H9 (cell line): ENCODE data around the gene TEC. TPM values are rescaled to one million over a fixed set of nuclear protein-coding genes. Genes with fewer than 3 reads are reported as not detected.

Experiments used
- DNase-seq: peaks from one replicate; pipeline ENCODE4 v3.0.0-alpha.2; 2017
- H2AFZ ChIP-seq: one replicate; pipeline ENCODE4 v1.6.1; 2013; ENCODE audit warnings: mild to moderate bottlenecking, low read length, control low read depth, moderate library complexity
- H2AK5ac ChIP-seq: 2 replicates; pipeline ENCODE4 v1.6.1; 2013; ENCODE audit warnings: low read length, control low read depth, mixed read lengths; ENCODE audit not compliant: insufficient read length
- H2BK120ac ChIP-seq: one replicate; pipeline ENCODE4 v1.6.1; 2013; ENCODE audit warnings: low read depth, mild to moderate bottlenecking, low read length, control low read depth, inconsistent platforms; ENCODE audit not compliant: poor library complexity, severe bottlenecking
- H2BK12ac ChIP-seq: 2 replicates; pipeline ENCODE4 v1.6.1; 2013; ENCODE audit warnings: low read length, control low read depth, mixed read lengths, low read depth; ENCODE audit not compliant: insufficient read length
- H2BK15ac ChIP-seq: 2 replicates; pipeline ENCODE4 v1.6.1; 2013; ENCODE audit warnings: low read depth, low read length, control low read depth
- H2BK20ac ChIP-seq: one replicate; pipeline ENCODE4 v1.6.1; 2013; ENCODE audit warnings: low read depth, mild to moderate bottlenecking, low read length, control low read depth, inconsistent platforms; ENCODE audit not compliant: poor library complexity, severe bottlenecking
- H2BK5ac ChIP-seq: 2 replicates; pipeline ENCODE4 v1.6.1; 2013; ENCODE audit warnings: low read length, control low read depth, mixed read lengths; ENCODE audit not compliant: insufficient read length
- H3K14ac ChIP-seq: 2 replicates; pipeline ENCODE4 v1.6.1; 2013; ENCODE audit warnings: low read length, control low read depth; ENCODE audit not compliant: insufficient read depth
- H3K18ac ChIP-seq: 2 replicates; pipeline ENCODE4 v1.6.1; 2013; ENCODE audit warnings: low read depth, mild to moderate bottlenecking, mixed read lengths, low read length, control low read depth; ENCODE audit not compliant: insufficient read length
- H3K23ac ChIP-seq: 2 replicates; pipeline ENCODE4 v1.6.1; 2013; ENCODE audit warnings: low read length, control low read depth, mixed read lengths, low read depth; ENCODE audit not compliant: insufficient read length
- H3K23me2 ChIP-seq: 2 replicates; pipeline ENCODE4 v1.6.1; 2013; ENCODE audit warnings: low read depth, mild to moderate bottlenecking, mixed read lengths, low read length, control low read depth; ENCODE audit not compliant: insufficient read length, poor library complexity, severe bottlenecking
- H3K27ac ChIP-seq: 2 replicates; pipeline ENCODE4 v1.5.1; 2013; ENCODE audit warnings: low read length, control low read depth, mixed read lengths, low read depth; ENCODE audit not compliant: insufficient read length
- H3K27me3 ChIP-seq: 2 replicates; pipeline ENCODE4 v1.6.1; 2013; ENCODE audit warnings: low read length, control low read depth, inconsistent platforms; ENCODE audit not compliant: insufficient read depth
- H3K4ac ChIP-seq: 2 replicates; pipeline ENCODE4 v1.6.1; 2013; ENCODE audit warnings: low read depth, mild to moderate bottlenecking, control low read depth, inconsistent platforms, low read length, moderate library complexity
- H3K4me1 ChIP-seq: 2 replicates; pipeline ENCODE4 v1.6.1; 2013; ENCODE audit warnings: low read length, control low read depth, inconsistent platforms; ENCODE audit not compliant: insufficient read depth
- H3K4me2 ChIP-seq: 2 replicates; pipeline ENCODE4 v1.6.1; 2013; ENCODE audit warnings: low read length, control low read depth, mixed read lengths; ENCODE audit not compliant: insufficient read length, insufficient read depth
- H3K56ac ChIP-seq: 2 replicates; pipeline ENCODE4 v1.6.1; 2013; ENCODE audit warnings: low read depth, mild to moderate bottlenecking, mixed read lengths, low read length, control low read depth; ENCODE audit not compliant: insufficient read length
- H3K79me1 ChIP-seq: 2 replicates; pipeline ENCODE4 v1.6.1; 2013; ENCODE audit warnings: low read depth, mild to moderate bottlenecking, moderate library complexity, low read length, control low read depth, inconsistent platforms; ENCODE audit not compliant: insufficient read depth, poor library complexity, severe bottlenecking
- H3K79me2 ChIP-seq: 2 replicates; pipeline ENCODE4 v1.6.1; 2013; ENCODE audit warnings: low read length, control low read depth, inconsistent platforms; ENCODE audit not compliant: insufficient read depth
- H3K9ac ChIP-seq: 2 replicates; pipeline ENCODE4 v1.6.1; 2013; ENCODE audit warnings: low read length, control low read depth, mixed read lengths; ENCODE audit not compliant: insufficient read length; ENCODE audit errors: extremely low read depth
- H3K9me3 ChIP-seq: one replicate; pipeline ENCODE4 v1.6.1; 2013; ENCODE audit warnings: low read depth, low read length, inconsistent platforms; ENCODE audit not compliant: control insufficient read depth
- H3T11ph ChIP-seq: one replicate; pipeline ENCODE4 v1.6.1; 2013; ENCODE audit warnings: mild to moderate bottlenecking, low read length, control low read depth, inconsistent platforms
- H4K20me1 ChIP-seq: one replicate; pipeline ENCODE4 v1.6.1; 2013; ENCODE audit not compliant: control insufficient read depth, insufficient read length, insufficient read depth
- H4K5ac ChIP-seq: 2 replicates; pipeline ENCODE4 v1.6.1; 2013; ENCODE audit warnings: low read depth, mild to moderate bottlenecking, mixed read lengths, low read length, control low read depth; ENCODE audit not compliant: insufficient read length
- H4K8ac ChIP-seq: replicated peaks from 2 replicates; pipeline ENCODE4 v1.6.1; 2013; ENCODE audit warnings: low read length, control low read depth, mixed read lengths, low read depth; ENCODE audit not compliant: insufficient read length
- H4K91ac ChIP-seq: 2 replicates; pipeline ENCODE4 v1.6.1; 2013; ENCODE audit warnings: low read depth, mild to moderate bottlenecking, moderate library complexity, mixed read lengths, low read length, control low read depth; ENCODE audit not compliant: insufficient read length
- H3K27ac Mint-ChIP-seq, 3 experiments: 2 replicates in 2 of 3; 3 replicates in 1 of 3; pipeline ENCODE4 v1.8.0; 2020 to 2021; ENCODE audit warnings: mixed read lengths in 3 of 3, mild to moderate bottlenecking in 1 of 3, moderate library complexity in 1 of 3
- H3K27me3 Mint-ChIP-seq: 2 replicates; pipeline ENCODE4 v1.8.0; 2021; ENCODE audit warnings: low read depth, mild to moderate bottlenecking, moderate library complexity, mixed read lengths
- H3K36me3 Mint-ChIP-seq, 3 experiments: 2 replicates in 2 of 3; 3 replicates in 1 of 3; pipeline ENCODE4 v1.8.0; 2020 to 2021; ENCODE audit warnings: low read depth in 3 of 3, mixed read lengths in 3 of 3; ENCODE audit not compliant: insufficient read depth in 1 of 3
- H3K4me1 Mint-ChIP-seq, 2 experiments: 2 replicates each; pipeline ENCODE4 v1.8.0; 2020; ENCODE audit warnings: mixed read lengths in 2 of 2
- H3K4me3 Mint-ChIP-seq, 2 experiments: 2 replicates in 1 of 2; 3 replicates in 1 of 2; pipeline ENCODE4 v1.8.0; 2020 to 2021; ENCODE audit warnings: mild to moderate bottlenecking in 2 of 2, mixed read lengths in 2 of 2, moderate library complexity in 1 of 2
- H3K9me3 Mint-ChIP-seq, 2 experiments: 2 replicates in 1 of 2; 3 replicates in 1 of 2; pipeline ENCODE4 v1.8.0; 2020; ENCODE audit warnings: mild to moderate bottlenecking in 2 of 2, mixed read lengths in 2 of 2, moderate library complexity in 1 of 2
- CTCF ChIP-seq: fragments of 200-600 bp; sonication (generic); conservative IDR thresholded peaks from 3 replicates; pipeline ENCODE4 v1.8.0; 2021; ENCODE audit warnings: antibody characterized with exemption, mild to moderate bottlenecking
- WGBS: extraction: QIAGEN DNeasy Blood & Tissue Kit; methylation state at CpG from one replicate; pipeline ENCODE4 v1.1.7; 2013; ENCODE audit warnings: missing lambda C conversion rate, low lambda C conversion rate, mixed read lengths; ENCODE audit not compliant: insufficient read length; ENCODE audit errors: extremely low coverage; 5-methylcytosine and 5-hydroxymethylcytosine counted together
- total RNA-seq: library from RNA; stranded (reverse); gene quantifications from 2 replicates; pipeline ENCODE4 v1.2.1, GENCODE V29; 2021

Gene TEC
- total RNA-seq, 1 experiment from 2014 or later: 1.8 TPM

GRCh38 chr4:48212165-48212564, 57.5 kb downstream of the TEC start:
- Histone ChIP-seq H3K23me2 (no peaks in the 10 kb centered on the region), H3K9ac (no peak overlapping the region), H3K4me1 (no peaks in the 10 kb centered on the region), H3K4me2 (no peak overlapping the region), H3K27me3 (no peaks in the 10 kb centered on the region), H3T11ph (no peak overlapping the region), H2AFZ (no peak overlapping the region), H4K20me1 (no peaks in the 10 kb centered on the region), H3K18ac (no peak overlapping the region), H3K9me3 (no peaks in the 10 kb centered on the region), H3K23ac (no peak overlapping the region), H3K79me1 (no peaks in the 10 kb centered on the region), H4K8ac (no peak overlapping the region), H2BK20ac (no peak overlapping the region), H3K79me2 (no peaks in the 10 kb centered on the region), H3K56ac (no peak overlapping the region), H2BK120ac (no peak overlapping the region), H3K4ac (no peak overlapping the region), H4K5ac (no peak overlapping the region), H2AK5ac (no peak overlapping the region), H2BK5ac (no peak overlapping the region), H2BK15ac (no peak overlapping the region), H4K91ac (no peak overlapping the region), H3K14ac (no peak overlapping the region), H2BK12ac (no peak overlapping the region), H3K27ac (no peak overlapping the region)
- TF ChIP-seq CTCF: no peak
- no peak overlapping the region for H3K4me3 Mint-ChIP-seq
- no peaks in the 10 kb centered on the region for H3K36me3 Mint-ChIP-seq
- no peaks in the 10 kb centered on the region for H3K9me3 Mint-ChIP-seq
- DNase-seq: no peak
- no peaks in the 10 kb centered on the region for H3K27me3 Mint-ChIP-seq
- H3K27ac Mint-ChIP-seq: no peak overlapping the region
- peaks cover 6 to 7% of the 10 kb centered on the region in 2 experiments for H3K4me1 Mint-ChIP-seq
- WGBS: no CpG with 5 or more reads among the region's 6 CpGs
